ENCODE results near the gene LPGAT1. TPM values are rescaled to one million over a fixed set of nuclear protein-coding genes. Genes with fewer than 3 reads are reported as not detected.

The LPGAT1 gene
- total and polyA plus RNA-seq, 12 donors, result 5.9 to 36.6 (median 26.4) TPM

- no peak for ATAC-seq
- peaks cover 0 to 64% (median 7%) of the 10 kb centered on the region in 9 donors for H3K36me3 ChIP-seq
- H3K27ac ChIP-seq, result no peak overlapping the region
- H3K27me3 ChIP-seq, result no peaks in the 10 kb centered on the region
- peaks cover 0 to 2% (median 0%) of the 10 kb centered on the region in 11 donors for H3K9me3 ChIP-seq
- H3K4me1 ChIP-seq, result peaks cover 0 to 74% (median 18%) of the 10 kb centered on the region in 9 donors
- TF ChIP-seq CTCF (IDR thresholded peaks at IDR 0.05), result no peak
- 96 to 97% methylated on average over 1 of the region's 1 CpG for WGBS, 2 donors
- no peak for DNase-seq
- intact Hi-C loops (cut with DNase I), result loop anchor here in 1 of 10 donors (10.0 kb wide), 1 partner anchor 51 kb away; no protein-coding TSS in a partner anchor
- H3K4me3 ChIP-seq, result no peak overlapping the region
Measured at GRCh38 chr1:211825980-211826379, 4.6 kb downstream of the LPGAT1 start.

GRCh38 chr1:211822677-211823407, 7.7 kb downstream of the LPGAT1 start:
- 95% methylated on average over 5 of the region's 5 CpGs for WGBS, 2 donors
- Histone ChIP-seq H3K4me1 (peaks cover 0 to 57% (median 9%) of the 10 kb centered on the region in 9 donors), H3K4me3 (no peak overlapping the region), H3K9me3 (peaks cover 0 to 11% (median 0%) of the 10 kb centered on the region in 11 donors), H3K27me3 (no peaks in the 10 kb centered on the region), H3K27ac (peak overlapping the region in 1 of 10 donors; percentile 4), H3K36me3 (peaks cover 0 to 91% (median 12%) of the 10 kb centered on the region in 9 donors)
- no peak for DNase-seq
- no peak for TF ChIP-seq CTCF (IDR thresholded peaks at IDR 0.05)
- no peak for ATAC-seq
- intact Hi-C loops (cut with DNase I), result loop anchor here in 1 of 10 donors (10.0 kb wide), 1 partner anchor 48 kb away; no protein-coding TSS in a partner anchor

- Histone ChIP-seq H3K27me3 (no peaks in the 10 kb centered on the region), H3K4me3 (no peak overlapping the region), H3K4me1 (peaks cover 0 to 45% (median 7%) of the 10 kb centered on the region in 9 donors), H3K27ac (no peak overlapping the region), H3K9me3 (peaks cover 0 to 11% (median 0%) of the 10 kb centered on the region in 11 donors), H3K36me3 (peaks cover 0 to 46% (median 6%) of the 10 kb centered on the region in 9 donors)
- TF ChIP-seq CTCF (IDR thresholded peaks at IDR 0.05), result no peak
- intact Hi-C loops (cut with DNase I), result no loop called here
- ATAC-seq (no peak), DNase-seq (no peak)
Measured at GRCh38 chr1:211816586-211816985, 14.0 kb downstream of the LPGAT1 start.

- ATAC-seq, result no peak
- TF ChIP-seq CTCF (IDR thresholded peaks at IDR 0.05), result no peak
- Histone ChIP-seq H3K36me3 (peaks cover 0 to 54% (median 9%) of the 10 kb centered on the region in 9 donors), H3K9me3 (peaks cover 0 to 7% (median 0%) of the 10 kb centered on the region in 11 donors), H3K4me3 (no peak overlapping the region), H3K27me3 (no peaks in the 10 kb centered on the region), H3K27ac (no peak overlapping the region), H3K4me1 (peaks cover 0 to 35% (median 7%) of the 10 kb centered on the region in 9 donors)
- intact Hi-C loops (cut with DNase I), result no loop called here
- 59 to 74% methylated on average over 1 of the region's 1 CpG for WGBS, 2 donors
- no peak for DNase-seq
Measured at GRCh38 chr1:211814313-211814712, 16.2 kb downstream of the LPGAT1 start.
